ENCODE data around the gene ADH6.

GRCh38 chr4:99219479-99219878 lies 433 bp upstream of the ADH6 start:
- TF ChIP-seq CTCF (conservative IDR thresholded peaks at IDR 0.05) = no peak
- no peak for TF ChIP-seq ZFX (IDR thresholded peaks at IDR 0.05)

Measured in C4-2B (cell line).